Chondrocyte (in vitro differentiated cells): ENCODE measurements around the gene NXPH2. TPM values are rescaled to one million over a fixed set of nuclear protein-coding genes. Genes with fewer than 3 reads are reported as not detected.

ENCODE experiments used
- DNase-seq: peaks from one replicate; pipeline ENCODE4 v3.0.0; 2021; ENCODE audit warnings: mixed read lengths, low spot score
- H3K27ac Mint-ChIP-seq: one replicate; pipeline ENCODE4 v1.8.0; 2021; ENCODE audit warnings: mild to moderate bottlenecking, moderate library complexity, mixed read lengths; ENCODE audit not compliant: unreplicated experiment
- H3K27me3 Mint-ChIP-seq: 2 replicates; pipeline ENCODE4 v1.8.0; 2021; ENCODE audit warnings: low read depth, mixed read lengths
- H3K36me3 Mint-ChIP-seq: 2 replicates; pipeline ENCODE4 v1.8.0; 2021; ENCODE audit warnings: low read depth, mixed read lengths
- H3K4me1 Mint-ChIP-seq: 2 replicates; pipeline ENCODE4 v1.8.0; 2021; ENCODE audit warnings: low read depth, mild to moderate bottlenecking, mixed read lengths
- H3K4me3 Mint-ChIP-seq: one replicate; pipeline ENCODE4 v1.8.0; 2021; ENCODE audit warnings: mild to moderate bottlenecking, moderate library complexity, mixed read lengths; ENCODE audit not compliant: unreplicated experiment
- H3K9me3 Mint-ChIP-seq: 2 replicates; pipeline ENCODE4 v1.8.0; 2021; ENCODE audit warnings: low read depth, mixed read lengths
- CTCF ChIP-seq: fragments of 200-600 bp; sonication (generic); IDR thresholded peaks from 2 replicates; pipeline ENCODE4 v1.5.0; 2021; ENCODE audit warnings: antibody characterized with exemption, mild to moderate bottlenecking, moderate library complexity
- total RNA-seq: library from RNA; stranded (reverse); gene quantifications from 3 replicates; pipeline ENCODE4 v1.2.1, GENCODE V29; 2021

NXPH2 gene
- total RNA-seq, 1 donor from 2014 or later = not detected

- no peak overlapping the region for H3K4me3 Mint-ChIP-seq
- no peak for TF ChIP-seq CTCF
- H3K9me3 Mint-ChIP-seq = no peaks in the 10 kb centered on the region
- no peak overlapping the region for H3K27ac Mint-ChIP-seq
- no peaks in the 10 kb centered on the region for H3K4me1 Mint-ChIP-seq
- no peak for DNase-seq
- H3K36me3 Mint-ChIP-seq = no peaks in the 10 kb centered on the region
- H3K27me3 Mint-ChIP-seq = peaks cover 17% of the 10 kb centered on the region
Observed at GRCh38 chr2:138665937-138666336, 114.3 kb downstream of the NXPH2 start.

GRCh38 chr2:138658187-138658894, 121.8 kb downstream of the NXPH2 start:
- peaks cover 7% of the 10 kb centered on the region for H3K27me3 Mint-ChIP-seq

GRCh38 chr2:138654146-138654545, 126.0 kb downstream of the NXPH2 start:
- Mint-ChIP-seq H3K27ac (no peak overlapping the region), H3K4me1 (no peaks in the 10 kb centered on the region)
- no peak for DNase-seq

More at GRCh38 chr2:138658187-138658894, 121.8 kb downstream of the NXPH2 start:
- H3K27ac Mint-ChIP-seq = no peak overlapping the region
- no peaks in the 10 kb centered on the region for H3K36me3 Mint-ChIP-seq
- no peaks in the 10 kb centered on the region for H3K9me3 Mint-ChIP-seq
- TF ChIP-seq CTCF = no peak
- no peak for DNase-seq
- no peak overlapping the region for H3K4me3 Mint-ChIP-seq
- H3K4me1 Mint-ChIP-seq = no peaks in the 10 kb centered on the region

GRCh38 chr2:138652378-138652777, 127.8 kb downstream of the NXPH2 start:
- Mint-ChIP-seq H3K4me1 (no peaks in the 10 kb centered on the region), H3K9me3 (no peaks in the 10 kb centered on the region), H3K27me3 (peaks cover 8% of the 10 kb centered on the region), H3K27ac (no peak overlapping the region), H3K36me3 (no peaks in the 10 kb centered on the region), H3K4me3 (no peak overlapping the region)
- no peak for DNase-seq
- TF ChIP-seq CTCF = no peak

More at GRCh38 chr2:138654146-138654545, 126.0 kb downstream of the NXPH2 start:
- no peak for TF ChIP-seq CTCF
- no peak overlapping the region for H3K4me3 Mint-ChIP-seq
- H3K27me3 Mint-ChIP-seq = peaks cover 6% of the 10 kb centered on the region
- no peaks in the 10 kb centered on the region for H3K9me3 Mint-ChIP-seq
- no peaks in the 10 kb centered on the region for H3K36me3 Mint-ChIP-seq

GRCh38 chr2:138649571-138649970, 130.6 kb downstream of the NXPH2 start:
- H3K4me3 Mint-ChIP-seq = no peak overlapping the region
- H3K27me3 Mint-ChIP-seq = peaks cover 10% of the 10 kb centered on the region
- DNase-seq = no peak
- no peaks in the 10 kb centered on the region for H3K36me3 Mint-ChIP-seq
- no peaks in the 10 kb centered on the region for H3K9me3 Mint-ChIP-seq
- no peak overlapping the region for H3K27ac Mint-ChIP-seq
- no peak for TF ChIP-seq CTCF
- H3K4me1 Mint-ChIP-seq = no peaks in the 10 kb centered on the region
